GM12878 (cell line): ENCODE data around the gene ISG20L2.

ENCODE experiments used
- CTCF ChIP-seq, 3 experiments: IDR thresholded peaks in 2 of 3; conservative IDR thresholded peaks in 1 of 3; 2 replicates each; pipeline ENCODE4 v1.5.1; 2011; ENCODE audit warnings: low read depth in 3 of 3, low read length in 3 of 3, mild to moderate bottlenecking in 3 of 3, control low read depth in 2 of 3, moderate library complexity in 2 of 3, inconsistent platforms in 1 of 3, mixed read lengths in 1 of 3; ENCODE audit not compliant: control insufficient read depth in 2 of 3, insufficient read depth in 1 of 3; ENCODE audit errors: extremely low read depth in 1 of 3
- DPF2 ChIP-seq: fragments of 450-650 bp; IDR thresholded peaks from 2 replicates; pipeline ENCODE4 v1.6.1; 2017; ENCODE audit warnings: mild to moderate bottlenecking
- ETV6 ChIP-seq, 2 experiments: fragments of 450-650 bp in 1 of 2; IDR thresholded peaks in 1 of 2; conservative IDR thresholded peaks in 1 of 2; 2 replicates each; pipeline ENCODE4 v1.6.1; 2014; ENCODE audit warnings: antibody characterized with exemption in 1 of 2, borderline replicate concordance in 1 of 2, low read depth in 1 of 2, mild to moderate bottlenecking in 1 of 2, moderate library complexity in 1 of 2
- EZH2 ChIP-seq: IDR thresholded peaks from 2 replicates; pipeline ENCODE4 v1.6.1; 2012; ENCODE audit warnings: low read depth, mild to moderate bottlenecking, control low read depth, inconsistent platforms, low read length, borderline replicate concordance; ENCODE audit not compliant: control insufficient read depth
- RAD21 ChIP-seq: IDR thresholded peaks from 2 replicates; pipeline ENCODE4 v1.6.1; 2011; ENCODE audit warnings: mild to moderate bottlenecking, low read depth, low read length, moderate library complexity; ENCODE audit not compliant: insufficient read depth
- SIX5 ChIP-seq: IDR thresholded peaks from 2 replicates; pipeline ENCODE4 v1.6.1; 2011; ENCODE audit warnings: mild to moderate bottlenecking, low read depth, low read length, moderate library complexity; ENCODE audit not compliant: severe bottlenecking
- SP1 ChIP-seq: IDR thresholded peaks from one replicate; pipeline ENCODE4 v1.6.1; 2011; ENCODE audit warnings: low read depth, low read length
- TCF12 ChIP-seq: IDR thresholded peaks from 2 replicates; pipeline ENCODE4 v1.6.1; 2011; ENCODE audit warnings: low read depth, mild to moderate bottlenecking, low read length
- YY1 ChIP-seq: IDR thresholded peaks from 2 replicates; pipeline ENCODE4 v1.6.1; 2011; ENCODE audit warnings: low read depth, mild to moderate bottlenecking, low read length
- ZBED1 ChIP-seq: IDR thresholded peaks from 2 replicates; pipeline ENCODE4 v1.6.1; 2016; ENCODE audit warnings: borderline replicate concordance
- ZBTB33 ChIP-seq: fragments of 450-650 bp; IDR thresholded peaks from 2 replicates; pipeline ENCODE4 v1.6.1; 2017; ENCODE audit warnings: mild to moderate bottlenecking
- ZNF274 ChIP-seq: IDR thresholded peaks from one replicate; pipeline ENCODE4 v1.8.0; 2011; ENCODE audit not compliant: insufficient read length, insufficient read depth

GRCh38 chr1:156733989-156734584 lies 5.5 kb upstream of the ISG20L2 start:
- TF ChIP-seq YY1 (no peak), EZH2 (no peak), SP1 (no peak), RAD21 (no peak), ETV6 (conservative IDR thresholded peaks at IDR 0.05 in 1 of 2, IDR thresholded peaks at IDR 0.05 in 1 of 2; ENCODE audit: borderline replicate concordance in 1 of 2, low read depth in 1 of 2) (no peak), TCF12 (no peak), ZBED1 (no peak), SIX5 (no peak), ZBTB33 (no peak), CTCF (IDR thresholded peaks at IDR 0.05 in 2 of 3, conservative IDR thresholded peaks at IDR 0.05 in 1 of 3; ENCODE audit: control insufficient read depth in 2 of 3, extremely low read depth in 1 of 3, insufficient read depth in 1 of 3, low read depth in 3 of 3, low read length in 3 of 3) (no peak), DPF2 (no peak), ZNF274 (no peak)
